Hepatic stellate cell (primary cell): ENCODE measurements around the gene PLSCR5.

Experiments
- DNase-seq: peaks from one replicate; pipeline ENCODE4 v3.0.0; 2011; ENCODE audit warnings: low spot score

PLSCR5 gene, protein sequence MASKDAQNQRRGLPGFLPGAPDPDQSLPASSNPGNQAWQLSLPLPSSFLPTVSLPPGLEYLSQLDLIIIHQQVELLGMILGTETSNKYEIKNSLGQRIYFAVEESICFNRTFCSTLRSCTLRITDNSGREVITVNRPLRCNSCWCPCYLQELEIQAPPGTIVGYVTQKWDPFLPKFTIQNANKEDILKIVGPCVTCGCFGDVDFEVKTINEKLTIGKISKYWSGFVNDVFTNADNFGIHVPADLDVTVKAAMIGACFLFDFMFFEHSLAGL

DNA sequence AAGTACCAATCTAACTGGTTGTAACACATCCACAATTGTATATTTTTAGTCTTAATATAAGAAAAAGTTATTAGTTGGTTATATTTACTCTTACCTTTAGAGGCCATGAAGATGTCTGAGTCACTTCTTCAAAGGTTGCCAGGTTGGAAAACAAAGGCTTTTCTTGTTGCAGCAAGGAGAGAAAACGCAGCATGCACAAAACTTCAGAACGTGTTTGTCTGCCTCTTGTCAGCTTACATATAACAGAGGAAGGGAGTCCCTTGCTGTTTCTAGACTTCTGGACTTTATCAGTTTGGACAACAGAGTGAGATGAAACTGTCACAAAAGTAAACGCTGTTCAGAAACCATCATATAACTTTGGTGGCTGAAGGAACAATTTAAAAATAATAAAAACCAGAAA, at the start of gene PLSCR5:
TSS of gene PLSCR5 (minus strand) at position 241 of the 400 bp plus-strand sequence. CDS start at position 107, 134 bp downstream.
- no peak for DNase-seq

DNA sequence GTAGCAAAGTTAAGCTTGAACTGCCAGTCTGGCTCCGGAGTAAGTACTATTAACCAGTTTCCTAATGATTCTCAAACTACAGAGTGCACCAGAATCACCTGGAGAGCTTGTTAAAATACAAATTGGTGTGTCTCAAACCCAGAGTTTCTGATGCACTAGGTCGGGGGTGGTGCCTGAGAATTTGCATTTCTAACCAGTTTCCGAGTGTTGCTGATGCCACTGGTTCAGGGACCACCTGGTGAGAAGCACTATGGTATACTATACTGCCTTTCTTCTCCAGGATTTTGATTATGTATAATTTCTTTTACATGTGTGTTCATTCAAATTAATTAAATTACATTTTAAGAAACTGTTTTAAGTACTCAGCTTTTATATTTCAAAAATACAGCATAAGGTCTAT, 48.8 kb upstream of the PLSCR5 start:
- DNase-seq = no peak

DNA sequence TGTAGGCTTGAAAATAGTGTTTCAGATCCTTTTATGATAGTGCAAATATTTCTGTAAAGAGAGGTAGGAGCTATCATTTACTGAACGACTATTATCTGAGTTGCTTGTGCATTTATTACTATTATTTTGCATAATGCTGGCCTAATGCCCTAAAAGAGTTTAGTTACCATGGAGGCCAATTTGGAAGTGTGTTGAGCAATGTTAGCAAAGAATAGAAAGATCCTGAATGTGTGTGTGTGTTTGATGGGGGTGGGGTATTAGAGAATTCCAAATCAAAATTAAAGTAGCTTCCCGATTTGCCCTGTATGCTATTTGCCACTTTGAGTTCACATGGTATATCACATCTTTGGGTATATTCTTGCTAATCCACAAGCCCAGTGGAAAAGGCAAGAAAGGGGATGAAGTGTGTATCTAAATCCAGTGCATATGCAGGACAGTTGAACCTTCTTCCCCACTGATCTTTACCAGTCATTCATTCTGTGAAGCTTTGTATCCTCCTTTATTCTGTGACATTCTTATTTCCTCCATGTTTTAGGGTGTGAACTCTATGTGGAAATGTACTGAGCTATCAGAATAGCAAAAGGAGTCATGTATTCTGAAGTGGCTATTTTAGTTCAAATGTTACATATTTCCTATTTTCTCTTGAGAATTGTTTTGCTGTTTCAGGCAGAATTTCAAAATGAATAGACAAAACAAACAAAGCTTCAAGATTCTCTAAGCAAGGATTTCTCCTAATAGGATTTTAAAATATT, 45.7 kb upstream of the PLSCR5 start:
- no peak for DNase-seq

DNA sequence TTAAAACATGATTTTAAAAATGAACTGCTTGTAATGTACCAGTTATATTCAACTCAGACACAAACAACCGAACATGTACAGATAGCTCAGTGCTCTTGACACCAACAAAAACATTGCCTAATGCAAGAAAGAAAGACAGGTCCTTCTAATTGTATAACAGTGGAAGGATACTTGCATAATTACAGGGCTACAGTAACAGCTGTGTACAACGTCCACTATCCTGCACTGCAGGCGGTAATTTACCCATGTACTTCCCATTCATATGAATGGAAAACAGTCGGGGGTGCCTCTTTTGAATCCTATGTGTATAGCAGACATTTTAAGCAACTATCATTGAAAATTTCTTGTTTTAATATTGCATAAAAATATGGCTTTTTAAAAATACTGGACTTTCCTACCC, 41.1 kb upstream of the PLSCR5 start:
- DNase-seq = no peak

DNA sequence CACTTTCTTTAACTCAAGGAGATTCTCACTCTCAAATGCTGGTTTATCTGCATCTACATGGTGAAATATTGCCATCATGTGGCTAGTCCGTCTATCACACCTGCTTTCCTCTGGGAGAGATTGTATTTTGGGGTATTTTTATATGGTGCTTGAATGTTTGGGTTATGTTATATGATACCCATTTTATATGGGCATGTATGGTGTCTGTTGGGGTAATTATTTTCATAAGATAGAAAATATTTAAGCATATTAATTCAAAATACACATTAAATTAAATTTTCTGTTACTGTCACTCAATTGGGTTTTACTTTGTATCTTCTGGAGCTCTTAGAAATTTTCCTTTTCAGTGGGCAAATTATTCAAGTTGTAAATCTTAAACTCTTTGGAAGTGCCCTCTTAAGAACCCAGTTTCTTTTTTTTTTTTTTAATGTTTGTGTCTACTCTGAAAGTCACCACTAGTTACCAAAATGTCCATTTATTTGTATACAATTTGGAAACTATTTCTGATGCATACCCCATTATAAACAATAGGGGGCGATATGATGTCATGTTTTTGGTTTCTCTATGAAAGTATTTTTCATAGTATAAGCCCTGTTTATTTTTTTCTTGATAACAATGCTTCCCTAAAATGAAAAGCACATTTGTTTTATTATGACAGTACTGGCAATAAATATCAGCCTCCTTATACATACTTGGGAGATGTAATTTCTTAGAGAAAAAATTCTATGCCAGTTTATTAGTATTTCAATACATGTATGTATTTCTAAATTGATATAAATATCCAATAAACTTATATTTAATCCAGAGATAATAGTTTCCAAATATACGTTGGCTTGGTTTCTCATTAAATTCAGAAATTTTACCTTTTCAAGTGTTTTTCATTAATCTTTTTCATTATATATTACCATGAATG, 36.1 kb upstream of the PLSCR5 start:
- DNase-seq = peak; percentile 4

DNA sequence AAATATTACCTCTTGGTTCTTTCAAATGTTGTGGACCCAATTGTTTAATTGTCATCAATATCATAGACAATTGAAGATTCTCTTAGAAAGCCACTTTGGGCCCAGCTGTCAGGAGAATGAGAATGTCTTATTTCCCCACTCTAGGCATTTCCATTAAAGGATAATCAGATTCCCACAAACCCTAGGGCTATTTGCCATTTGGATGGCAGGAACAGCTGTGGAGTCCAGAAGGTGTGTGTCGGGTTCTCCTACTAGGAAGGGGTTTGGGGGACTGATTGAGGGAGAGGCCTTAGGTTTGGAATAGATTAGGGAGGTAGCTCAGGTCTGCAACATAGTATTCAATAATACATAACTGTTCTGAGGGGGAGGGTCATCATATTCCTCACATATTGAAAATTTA, 35.2 kb upstream of the PLSCR5 start:
- no peak for DNase-seq

DNA sequence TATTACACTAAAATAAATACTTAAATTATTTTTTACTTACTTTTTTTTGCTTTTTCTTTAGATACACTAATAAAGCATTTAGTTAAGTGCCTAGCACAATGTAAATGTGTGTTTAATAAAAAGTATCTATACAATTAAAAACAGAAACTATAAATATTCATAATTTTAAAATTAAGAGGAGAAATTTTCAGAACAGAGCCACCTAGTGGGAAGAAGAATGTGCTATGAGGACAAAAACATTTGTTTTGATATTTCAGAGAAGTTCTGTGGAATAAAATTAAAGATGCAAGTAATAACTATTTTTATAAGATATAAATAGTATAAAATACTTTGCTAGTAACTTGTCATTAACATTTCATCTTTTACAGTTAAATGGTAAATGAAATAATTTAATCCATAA, 33.6 kb upstream of the PLSCR5 start:
- no peak for DNase-seq

DNA sequence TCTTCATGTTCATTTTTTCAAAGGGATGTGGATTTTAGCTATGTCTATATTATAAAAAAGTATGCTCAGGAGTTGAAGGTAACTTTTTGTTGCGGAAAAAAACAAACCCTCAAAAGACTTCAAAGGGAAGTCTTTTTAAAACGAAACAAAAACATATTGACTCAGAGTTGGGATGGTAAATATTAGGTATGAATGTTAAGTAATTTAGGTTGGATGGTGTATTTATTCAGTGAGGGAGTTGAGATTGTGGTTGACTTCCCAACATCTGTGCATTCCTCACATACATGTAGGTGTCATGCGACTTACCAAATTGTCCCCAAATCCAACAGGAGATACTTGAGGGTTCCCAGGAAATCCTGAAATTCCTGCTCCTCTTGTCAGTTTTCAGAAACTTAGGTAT, 32.7 kb upstream of the PLSCR5 start:
- DNase-seq = no peak

DNA sequence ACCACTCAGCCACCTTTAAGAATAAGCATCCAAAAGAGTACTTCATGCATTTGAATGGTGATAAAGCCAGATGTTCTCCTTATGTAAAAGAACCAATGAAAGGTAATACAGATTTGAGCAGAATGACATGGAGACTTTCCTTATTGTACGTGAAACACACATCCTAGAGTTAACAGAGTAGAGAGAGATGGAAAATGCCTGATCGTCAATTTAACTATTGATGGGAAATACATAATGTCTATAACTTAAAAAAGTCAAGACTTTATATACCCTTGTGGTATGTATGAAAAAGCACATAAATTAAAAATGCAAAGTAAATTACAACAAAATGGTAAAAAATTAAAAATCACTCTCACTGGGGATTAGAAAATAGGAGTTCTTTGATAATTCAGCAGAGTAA, 31.7 kb upstream of the PLSCR5 start:
- no peak for DNase-seq

DNA sequence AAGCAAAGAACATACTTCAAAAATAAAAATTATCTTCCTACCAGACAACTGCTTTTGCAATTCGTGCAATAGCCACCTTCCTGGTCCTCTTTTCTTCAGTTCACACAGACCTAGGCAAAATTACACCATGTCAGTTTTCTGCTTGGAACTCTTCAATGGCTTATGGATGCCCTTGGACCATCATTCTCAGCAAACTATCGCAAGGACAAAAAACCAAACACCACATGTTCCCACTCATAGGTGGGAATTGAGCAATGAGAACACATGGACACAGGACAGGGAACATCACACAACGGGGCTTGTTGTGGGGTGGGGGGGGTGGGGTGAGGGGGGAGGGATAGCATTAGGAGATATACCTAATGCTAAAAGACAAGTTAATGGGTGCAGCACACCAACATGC, 29.2 kb upstream of the PLSCR5 start:
- no peak for DNase-seq

DNA sequence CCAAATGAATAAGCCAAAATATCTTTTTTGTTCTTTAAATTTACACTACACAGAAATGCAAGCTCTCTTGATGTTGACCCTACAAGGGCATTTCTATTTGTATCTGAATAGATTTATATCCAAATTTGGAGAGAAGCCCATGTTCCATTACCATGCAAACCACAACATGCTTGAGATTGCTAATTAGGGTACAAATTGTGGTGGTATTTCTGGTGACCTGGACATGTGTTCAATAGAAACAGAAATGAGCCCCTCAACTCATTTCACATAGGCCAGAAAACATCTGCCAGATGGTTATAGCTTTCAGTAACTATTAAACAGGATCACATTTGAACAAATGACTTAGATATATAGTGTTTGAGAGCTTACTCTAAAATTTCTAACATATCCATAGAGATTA, 23.5 kb upstream of the PLSCR5 start:
- DNase-seq = no peak

DNA sequence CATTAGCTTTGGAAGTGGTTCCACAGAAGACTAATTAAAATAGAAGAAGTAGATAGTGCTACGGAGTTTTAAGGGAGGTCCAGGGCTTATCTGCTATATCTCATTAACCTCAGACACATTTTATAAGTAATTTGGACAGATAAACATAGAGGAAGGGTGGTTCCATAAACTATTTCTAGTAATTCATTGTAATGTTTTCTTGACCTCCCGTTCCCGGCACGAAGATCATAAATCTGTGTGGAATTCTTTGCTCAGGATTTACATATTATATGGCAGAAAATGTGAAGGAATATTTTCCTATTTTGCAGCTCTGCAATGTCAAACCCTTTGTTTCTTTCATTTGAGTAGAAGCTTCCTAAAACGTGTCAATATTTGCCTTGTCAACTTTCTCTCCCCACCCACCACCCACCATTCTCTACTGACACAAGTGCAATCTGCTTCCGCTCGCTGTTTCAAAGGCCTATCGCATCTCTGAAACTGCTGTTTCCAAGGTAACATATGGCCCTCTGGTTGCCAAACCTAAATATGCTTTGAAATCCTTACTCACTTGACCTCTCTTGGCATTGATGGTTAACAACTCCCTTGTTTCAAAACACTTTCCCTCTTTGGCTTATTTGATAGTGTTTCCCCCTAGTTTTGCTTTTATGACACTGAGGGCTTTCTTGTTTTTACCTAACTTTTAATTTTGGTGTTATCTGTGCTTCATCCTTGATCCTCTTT, 21.4 kb upstream of the PLSCR5 start:
- DNase-seq = no peak

DNA sequence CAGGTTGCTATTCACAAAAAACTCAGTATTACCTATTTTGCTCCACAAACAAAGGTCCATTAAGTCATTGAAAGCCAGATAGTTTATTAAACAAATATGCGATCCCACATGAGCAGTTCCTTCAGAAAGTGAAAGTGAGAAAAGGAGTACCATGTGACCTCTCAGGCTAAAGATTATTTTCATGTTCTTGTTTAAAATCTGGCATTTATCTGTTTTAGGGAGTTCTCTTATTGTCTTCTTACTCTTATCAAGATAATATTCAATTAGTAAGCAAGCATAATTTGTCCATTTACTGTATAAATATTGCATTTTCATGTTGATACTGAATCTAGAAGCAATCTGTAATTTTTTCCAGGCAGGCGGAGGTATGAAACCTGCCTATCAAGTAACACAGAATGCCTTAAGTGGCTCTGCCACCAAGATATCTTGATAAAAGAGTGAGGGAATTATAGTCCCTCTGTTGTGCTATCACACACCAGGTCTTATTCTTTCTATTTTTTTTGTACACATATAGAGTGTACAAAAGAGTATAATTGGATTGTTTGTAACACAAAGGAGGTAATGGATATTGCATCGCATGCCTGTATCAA, 20.1 kb upstream of the PLSCR5 start:
- no peak for DNase-seq

DNA sequence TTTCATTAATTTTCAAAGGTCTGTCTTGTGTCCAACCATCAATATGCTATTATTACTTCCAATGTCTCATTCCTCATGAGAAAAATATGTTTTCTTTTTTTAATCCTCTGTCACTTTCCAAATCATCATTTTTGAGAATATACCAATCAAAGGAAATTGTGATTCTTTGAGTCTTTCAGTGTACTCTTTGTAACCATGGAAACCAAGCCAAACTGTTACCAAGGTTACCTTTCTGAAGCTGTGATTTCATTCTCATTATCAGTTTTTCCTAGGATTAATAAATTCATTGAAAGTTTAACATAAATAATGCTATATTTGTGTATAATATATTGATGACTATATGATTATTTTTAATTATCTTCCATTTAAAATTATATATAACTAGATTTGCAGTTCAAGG, 16.6 kb upstream of the PLSCR5 start:
- no peak for DNase-seq

DNA sequence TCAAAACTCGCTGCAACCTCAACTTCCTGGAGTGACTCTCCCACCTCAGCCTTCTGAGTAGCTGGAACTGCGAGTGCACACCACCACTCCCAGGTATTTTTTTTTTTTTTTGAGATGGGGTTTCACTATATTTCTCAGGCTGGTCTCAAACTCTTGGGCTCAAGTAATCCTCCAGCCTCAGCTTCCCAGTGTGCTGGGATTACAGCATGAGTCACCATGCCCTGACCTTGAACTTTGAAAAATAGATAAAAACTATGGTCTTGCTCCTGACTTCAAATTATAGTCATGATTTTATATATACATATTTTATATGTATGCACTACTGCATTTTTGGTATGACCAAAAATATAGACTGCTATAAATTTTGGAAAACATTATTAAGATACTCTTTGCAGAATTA, 6.9 kb upstream of the PLSCR5 start:
- DNase-seq = no peak

DNA sequence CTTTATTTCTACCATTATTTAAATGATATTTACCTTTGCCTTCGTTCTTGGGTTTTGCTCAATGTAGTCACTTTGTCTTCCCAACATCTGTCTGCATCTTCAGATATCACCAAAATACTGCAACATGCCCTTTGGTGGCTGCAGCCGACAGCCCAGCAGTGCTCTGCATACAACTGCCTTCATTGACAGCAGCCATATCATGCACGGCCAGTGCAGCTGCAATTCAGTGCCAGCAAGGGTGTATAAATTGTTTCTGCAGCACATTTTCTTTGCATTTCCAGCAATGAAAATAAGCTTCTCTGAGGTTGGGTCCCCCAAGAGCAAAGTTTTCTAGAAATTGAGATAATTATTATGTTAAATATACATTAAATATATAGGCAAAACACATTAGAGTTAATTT, 6.0 kb upstream of the PLSCR5 start:
- no peak for DNase-seq

DNA sequence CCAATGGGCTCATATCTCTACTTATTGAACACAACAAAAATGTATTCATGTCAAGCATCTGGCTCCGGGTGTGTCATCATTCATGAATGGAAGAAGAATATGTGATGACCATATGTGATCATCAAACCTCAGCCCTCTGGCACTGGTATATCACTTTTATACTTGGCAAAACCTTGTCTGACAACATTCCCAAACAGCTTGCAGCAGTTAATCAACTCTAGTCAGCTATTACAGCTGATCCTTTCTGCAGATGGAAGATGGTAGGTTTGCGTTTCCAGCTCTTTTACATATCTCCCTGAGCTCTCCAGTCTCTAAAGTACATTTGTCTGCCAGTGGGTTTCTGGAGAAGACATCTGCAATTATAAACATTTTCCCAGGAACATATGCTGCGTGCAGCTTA, 6.6 kb downstream of the PLSCR5 start:
- DNase-seq = no peak

DNA sequence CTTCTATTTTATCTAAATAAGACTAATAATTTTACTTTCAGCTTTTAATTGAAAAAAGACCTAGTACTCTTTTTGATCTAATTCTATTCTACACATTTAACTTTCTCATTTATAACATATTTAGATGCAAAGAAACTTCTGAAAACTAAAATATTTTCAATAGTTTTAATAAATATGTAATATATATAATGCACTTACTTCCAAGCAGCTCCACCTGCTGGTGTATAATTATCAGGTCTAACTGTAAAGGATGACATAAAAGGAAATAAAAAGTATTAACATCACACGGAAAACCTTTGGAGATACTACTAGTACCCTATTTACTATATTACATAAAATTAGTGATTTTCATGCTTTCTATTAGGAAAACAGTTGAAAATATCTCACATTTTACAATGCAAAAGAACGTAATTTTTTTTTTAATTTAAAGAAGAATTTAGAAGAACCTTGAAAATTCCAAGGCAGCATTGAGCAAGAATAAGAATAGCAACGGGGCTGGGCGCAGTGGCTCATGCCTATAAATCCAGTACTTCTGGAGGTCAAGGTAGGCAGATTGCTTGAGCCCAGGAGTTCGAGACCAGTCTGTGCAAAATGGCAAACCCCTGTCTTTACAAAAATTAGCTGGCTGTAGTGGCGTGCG, 10.2 kb downstream of the PLSCR5 start:
- DNase-seq = no peak

DNA sequence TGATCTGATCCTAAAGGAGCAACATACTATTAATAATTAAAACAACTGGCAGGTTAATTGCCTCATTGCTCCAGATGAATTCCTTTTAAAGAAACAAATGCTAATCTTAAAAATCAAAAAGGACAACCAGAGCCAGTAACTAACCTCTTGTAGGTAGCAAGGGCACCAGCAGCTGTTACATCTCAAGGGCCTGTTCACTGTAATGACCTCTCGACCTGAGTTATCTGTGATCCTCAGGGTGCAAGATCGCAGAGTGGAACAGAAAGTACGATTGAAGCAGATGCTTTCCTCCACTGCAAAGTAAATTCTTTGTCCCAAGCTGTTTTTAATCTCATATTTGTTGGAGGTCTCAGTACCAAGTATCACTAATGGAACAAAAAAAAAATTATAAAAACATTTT, 11.4 kb downstream of the PLSCR5 start:
- DNase-seq = no peak

DNA sequence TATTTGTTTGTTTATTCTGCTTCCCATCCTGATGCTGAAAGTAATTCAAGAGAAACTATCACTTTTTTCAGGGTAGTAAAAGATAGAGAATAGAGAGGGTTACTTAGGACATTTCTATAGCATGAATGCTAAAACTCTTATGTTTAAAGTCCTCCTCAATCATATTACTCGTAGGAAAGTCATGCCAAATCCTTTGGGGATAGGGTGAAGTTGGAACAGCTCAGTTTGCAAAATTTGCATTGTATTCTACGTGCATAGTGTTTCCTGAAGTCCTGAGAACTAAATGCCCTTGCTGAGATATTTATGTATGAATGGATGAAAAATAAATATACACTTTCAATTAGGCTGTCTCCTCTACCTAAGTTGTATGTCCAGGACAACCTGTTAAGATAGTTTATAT, 14.6 kb downstream of the PLSCR5 start:
- DNase-seq = no peak

DNA sequence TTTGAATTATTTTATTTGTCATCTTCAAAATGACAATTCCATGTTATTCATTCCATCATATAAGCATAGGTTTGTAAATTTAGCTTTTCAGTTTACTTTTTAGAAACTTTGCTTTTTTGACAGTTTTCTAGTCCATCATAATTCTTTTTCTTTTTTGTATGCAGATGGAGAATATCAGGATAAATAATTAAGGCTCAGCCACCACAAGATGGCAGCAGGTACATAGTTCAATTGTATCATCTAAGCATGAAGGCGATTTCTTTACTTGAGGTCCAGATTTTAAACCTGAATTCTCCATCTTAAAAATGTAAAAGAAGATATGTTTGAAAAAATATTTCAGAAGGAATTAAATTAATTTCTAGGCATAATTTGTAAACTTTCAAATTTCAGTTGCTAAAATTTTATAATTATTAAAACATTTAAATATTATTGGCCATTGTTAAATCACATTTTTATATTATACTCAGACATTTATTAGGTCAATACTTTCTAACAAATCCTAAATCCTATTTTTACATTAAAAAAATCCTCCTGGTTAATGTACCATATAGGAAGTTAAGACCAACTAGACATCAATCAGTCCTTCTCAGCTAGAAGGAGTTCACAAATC, 15.1 kb downstream of the PLSCR5 start:
- peak; percentile 8 for DNase-seq
